HEK293 (cell line): ENCODE results near the gene CBFB.

ENCODE experiments used
- CTCF ChIA-PET: fragments of 350-600 bp; formaldehyde crosslinking; extraction: SDS; loops from one replicate; lab custom pipeline; 2021; ENCODE audit warnings: antibody characterized with exemption; lab: Yijun Ruan, JAX
- POLR2A ChIA-PET: fragments of 300-600 bp; formaldehyde crosslinking; extraction: SDS; loops from one replicate; lab custom pipeline; 2020; ENCODE audit warnings: antibody characterized with exemption, inconsistent platforms; lab: Yijun Ruan, JAX
- H3K27ac ChIP-seq: fragments of 200-500 bp; sonication (Bioruptor generic); 2 replicates; pipeline ENCODE4 v1.5.1; 2014; ENCODE audit warnings: low read depth, low read length, control low read depth, inconsistent platforms; ENCODE audit errors: extremely low read depth
- H3K36me3 ChIP-seq, 2 experiments: fragments of 200-500 bp in 1 of 2; sonication (Bioruptor generic) in 1 of 2; 1 replicate in 1 of 2; 2 replicates in 1 of 2; pipeline ENCODE4 v1.5.1; 2014 to 2017; ENCODE audit warnings: inconsistent platforms in 2 of 2, low read length in 2 of 2; ENCODE audit not compliant: control insufficient read depth in 2 of 2, insufficient read depth in 1 of 2
- H3K4me1 ChIP-seq: fragments of 200-500 bp; sonication (Bioruptor generic); 2 replicates; pipeline ENCODE4 v1.5.1; 2014; ENCODE audit warnings: mild to moderate bottlenecking, low read length, inconsistent platforms; ENCODE audit not compliant: control insufficient read depth, insufficient read depth
- H3K4me3 ChIP-seq: 2 replicates; pipeline ENCODE4 v1.5.1; 2011; ENCODE audit warnings: low read depth, mild to moderate bottlenecking, control low read depth, low read length, moderate library complexity
- H3K9me3 ChIP-seq: fragments of 200-500 bp; sonication (Bioruptor generic); 2 replicates; pipeline ENCODE4 v1.5.1; 2014; ENCODE audit warnings: low read depth, low read length, inconsistent platforms; ENCODE audit not compliant: control insufficient read depth, insufficient read depth
- GLI4 ChIP-seq: fragments of 450-650 bp; formaldehyde crosslinking; IDR thresholded peaks from 2 replicates; pipeline ENCODE4 v1.5.1; 2016; ENCODE audit warnings: missing biosample characterization, missing genetic modification characterization
- REPIN1 ChIP-seq: fragments of 450-650 bp; formaldehyde crosslinking; IDR thresholded peaks from 2 replicates; pipeline ENCODE4 v1.5.1; 2017; ENCODE audit warnings: missing biosample characterization, missing genetic modification characterization, low read depth
- SP7 ChIP-seq: fragments of 450-650 bp; formaldehyde crosslinking; IDR thresholded peaks from 2 replicates; pipeline ENCODE4 v1.5.1; 2016; ENCODE audit warnings: missing biosample characterization, missing genetic modification characterization
- YY1 ChIP-seq: fragments of 450-650 bp; formaldehyde crosslinking; IDR thresholded peaks from 2 replicates; pipeline ENCODE4 v1.5.1; 2018; ENCODE audit warnings: missing biosample characterization, missing genetic modification characterization
- ZNF10 ChIP-seq: fragments of 450-650 bp; formaldehyde crosslinking; IDR thresholded peaks from 2 replicates; pipeline ENCODE4 v1.5.1; 2017; ENCODE audit warnings: missing biosample characterization, missing genetic modification characterization
- ZNF146 ChIP-seq: fragments of 450-650 bp; formaldehyde crosslinking; IDR thresholded peaks from 2 replicates; pipeline ENCODE4 v1.5.1; 2016; ENCODE audit warnings: missing biosample characterization, missing genetic modification characterization
- ZNF2 ChIP-seq: fragments of 450-650 bp; formaldehyde crosslinking; IDR thresholded peaks from 2 replicates; pipeline ENCODE4 v1.5.1; 2016; ENCODE audit warnings: missing biosample characterization, missing genetic modification characterization
- ZNF341 ChIP-seq: fragments of 450-650 bp; formaldehyde crosslinking; IDR thresholded peaks from 2 replicates; pipeline ENCODE4; 2016; ENCODE audit warnings: low read depth, missing biosample characterization, missing genetic modification characterization
- ZNF510 ChIP-seq: fragments of 450-650 bp; formaldehyde crosslinking; IDR thresholded peaks from 2 replicates; pipeline ENCODE4 v1.5.1; 2018; ENCODE audit warnings: mild to moderate bottlenecking, missing genetic modification characterization, missing biosample characterization; ENCODE audit not compliant: insufficient replicate concordance
- ZNF558 ChIP-seq: fragments of 450-650 bp; formaldehyde crosslinking; IDR thresholded peaks from 2 replicates; pipeline ENCODE4 v1.5.1; 2016; ENCODE audit warnings: missing biosample characterization, missing genetic modification characterization
- ZNF585B ChIP-seq: fragments of 450-650 bp; formaldehyde crosslinking; IDR thresholded peaks from 2 replicates; pipeline ENCODE4 v1.5.1; 2016; ENCODE audit warnings: missing biosample characterization, missing genetic modification characterization
- ZNF610 ChIP-seq: fragments of 450-650 bp; formaldehyde crosslinking; IDR thresholded peaks from 2 replicates; pipeline ENCODE4 v1.5.1; 2016; ENCODE audit warnings: missing biosample characterization, missing genetic modification characterization, borderline replicate concordance
- ZNF658 ChIP-seq: fragments of 450-650 bp; formaldehyde crosslinking; IDR thresholded peaks from 2 replicates; pipeline ENCODE4; 2016; ENCODE audit warnings: missing biosample characterization, missing genetic modification characterization
- ZSCAN23 ChIP-seq: fragments of 450-650 bp; formaldehyde crosslinking; IDR thresholded peaks from 2 replicates; pipeline ENCODE4 v1.5.1; 2016; ENCODE audit warnings: missing biosample characterization, missing genetic modification characterization
- ZXDB ChIP-seq: fragments of 450-650 bp; formaldehyde crosslinking; IDR thresholded peaks from 2 replicates; pipeline ENCODE4 v1.5.1; 2016; ENCODE audit warnings: missing biosample characterization, missing genetic modification characterization
- TF ChIP-seq, protein P1 (sequence below): fragments of 450-650 bp; formaldehyde crosslinking; IDR thresholded peaks from 2 replicates; pipeline ENCODE4 v1.5.1; 2016; ENCODE audit warnings: missing biosample characterization, missing genetic modification characterization
- TF ChIP-seq, protein P2 (sequence below): fragments of 450-650 bp; formaldehyde crosslinking; IDR thresholded peaks from 2 replicates; pipeline ENCODE4 v1.5.1; 2016; ENCODE audit warnings: missing biosample characterization, missing genetic modification characterization
- TF ChIP-seq, protein P3 (sequence below): fragments of 450-650 bp; IDR thresholded peaks from 2 replicates; pipeline ENCODE4 v1.5.1; 2018; ENCODE audit warnings: missing biosample characterization, mild to moderate bottlenecking, missing genetic modification characterization
- TF ChIP-seq, protein P4 (sequence below): fragments of 450-650 bp; formaldehyde crosslinking; IDR thresholded peaks from 2 replicates; pipeline ENCODE4 v1.5.1; 2016; ENCODE audit warnings: missing biosample characterization, missing genetic modification characterization
- TF ChIP-seq, protein P5 (sequence below): fragments of 450-650 bp; formaldehyde crosslinking; IDR thresholded peaks from 2 replicates; pipeline ENCODE4 v1.5.1; 2016; ENCODE audit warnings: missing biosample characterization, missing genetic modification characterization

Gene CBFB

DNA sequence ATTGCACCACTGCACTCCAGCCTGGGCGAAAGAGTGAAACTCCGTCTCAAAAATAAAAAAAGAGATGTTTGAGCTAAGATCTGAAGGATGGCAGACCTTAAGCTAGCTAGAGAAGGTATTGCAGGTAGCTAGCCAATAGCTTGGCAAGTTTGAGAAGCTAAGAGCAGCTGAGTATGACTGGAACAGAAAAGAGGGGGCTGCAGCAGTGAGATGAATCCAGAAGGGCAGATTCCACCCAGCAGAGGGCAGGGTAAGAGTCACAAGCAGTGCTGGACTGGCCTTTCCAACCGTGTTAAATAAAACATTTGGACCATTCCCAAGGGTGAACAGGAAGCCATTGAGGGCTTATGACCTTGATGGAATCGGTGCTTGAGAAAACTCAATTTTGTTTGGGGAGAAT lies 75.1 kb downstream of the CBFB start:
- Histone ChIP-seq H3K27ac (no peak overlapping the region), H3K9me3 (no peaks in the 10 kb centered on the region), H3K4me1 (peaks cover 5% of the 10 kb centered on the region; the same call in 1 of the 2 replicates), H3K4me3 (no peak overlapping the region), H3K36me3 (peaks cover 3 to 4% of the 10 kb centered on the region in 2 experiments; a peak in 2 of 3 replicates)
- ChIA-PET CTCF (interaction anchor here (0.6 to 9.1 kb wide), 16 partner anchors 11 to 362 kb away, joined by 3 to 104 read pairs (median 3); partner anchors contain the start of gene NOL3), POLR2A (interaction anchor here (0.8 kb wide), 1 partner anchor 49 kb away, joined by 3 read pairs; no protein-coding TSS in a partner anchor)
- TF ChIP-seq, protein P1, sequence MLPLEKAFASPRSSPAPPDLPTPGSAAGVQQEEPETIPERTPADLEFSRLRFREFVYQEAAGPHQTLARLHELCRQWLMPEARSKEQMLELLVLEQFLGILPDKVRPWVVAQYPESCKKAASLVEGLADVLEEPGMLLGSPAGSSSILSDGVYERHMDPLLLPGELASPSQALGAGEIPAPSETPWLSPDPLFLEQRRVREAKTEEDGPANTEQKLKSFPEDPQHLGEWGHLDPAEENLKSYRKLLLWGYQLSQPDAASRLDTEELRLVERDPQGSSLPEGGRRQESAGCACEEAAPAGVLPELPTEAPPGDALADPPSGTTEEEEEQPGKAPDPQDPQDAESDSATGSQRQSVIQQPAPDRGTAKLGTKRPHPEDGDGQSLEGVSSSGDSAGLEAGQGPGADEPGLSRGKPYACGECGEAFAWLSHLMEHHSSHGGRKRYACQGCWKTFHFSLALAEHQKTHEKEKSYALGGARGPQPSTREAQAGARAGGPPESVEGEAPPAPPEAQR (tag by site-specific recombination), result no peak
- 0 out of 2 replicates have a peak, but pooled peaks have one; percentile 20 for TF ChIP-seq ZNF2 (tag by site-specific recombination)
- TF ChIP-seq, protein P2, sequence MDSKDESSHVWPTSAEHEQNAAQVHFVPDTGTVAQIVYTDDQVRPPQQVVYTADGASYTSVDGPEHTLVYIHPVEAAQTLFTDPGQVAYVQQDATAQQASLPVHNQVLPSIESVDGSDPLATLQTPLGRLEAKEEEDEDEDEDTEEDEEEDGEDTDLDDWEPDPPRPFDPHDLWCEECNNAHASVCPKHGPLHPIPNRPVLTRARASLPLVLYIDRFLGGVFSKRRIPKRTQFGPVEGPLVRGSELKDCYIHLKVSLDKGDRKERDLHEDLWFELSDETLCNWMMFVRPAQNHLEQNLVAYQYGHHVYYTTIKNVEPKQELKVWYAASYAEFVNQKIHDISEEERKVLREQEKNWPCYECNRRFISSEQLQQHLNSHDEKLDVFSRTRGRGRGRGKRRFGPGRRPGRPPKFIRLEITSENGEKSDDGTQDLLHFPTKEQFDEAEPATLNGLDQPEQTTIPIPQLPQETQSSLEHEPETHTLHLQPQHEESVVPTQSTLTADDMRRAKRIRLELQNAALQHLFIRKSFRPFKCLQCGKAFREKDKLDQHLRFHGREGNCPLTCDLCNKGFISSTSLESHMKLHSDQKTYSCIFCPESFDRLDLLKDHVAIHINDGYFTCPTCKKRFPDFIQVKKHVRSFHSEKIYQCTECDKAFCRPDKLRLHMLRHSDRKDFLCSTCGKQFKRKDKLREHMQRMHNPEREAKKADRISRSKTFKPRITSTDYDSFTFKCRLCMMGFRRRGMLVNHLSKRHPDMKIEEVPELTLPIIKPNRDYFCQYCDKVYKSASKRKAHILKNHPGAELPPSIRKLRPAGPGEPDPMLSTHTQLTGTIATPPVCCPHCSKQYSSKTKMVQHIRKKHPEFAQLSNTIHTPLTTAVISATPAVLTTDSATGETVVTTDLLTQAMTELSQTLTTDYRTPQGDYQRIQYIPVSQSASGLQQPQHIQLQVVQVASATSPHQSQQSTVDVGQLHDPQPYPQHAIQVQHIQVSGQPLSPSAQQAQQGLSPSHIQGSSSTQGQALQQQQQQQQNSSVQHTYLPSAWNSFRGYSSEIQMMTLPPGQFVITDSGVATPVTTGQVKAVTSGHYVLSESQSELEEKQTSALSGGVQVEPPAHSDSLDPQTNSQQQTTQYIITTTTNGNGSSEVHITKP (tag by site-specific recombination), result 0 out of 2 replicates have a peak, but pooled peaks have one; percentile 19
- no peak for TF ChIP-seq GLI4 (tag by site-specific recombination)

DNA sequence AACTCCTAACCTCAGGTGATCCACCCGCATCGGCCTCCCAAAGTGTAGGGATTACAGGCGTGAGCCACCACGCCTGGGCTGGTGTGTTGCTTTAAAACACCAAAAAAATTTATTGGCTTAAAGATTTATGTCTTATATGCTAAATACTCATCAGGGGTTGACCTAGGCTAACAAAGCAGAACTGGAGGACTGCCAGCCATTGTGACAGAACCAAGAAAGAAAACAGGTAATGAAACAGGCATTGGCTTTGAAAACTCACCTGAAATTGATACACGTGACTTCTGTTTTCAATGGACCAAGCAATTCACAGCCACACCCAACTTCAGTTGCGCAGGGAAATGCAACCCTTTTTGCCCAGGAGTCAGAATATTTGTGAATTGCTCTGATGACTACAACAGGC lies 75.9 kb downstream of the CBFB start:
- TF ChIP-seq ZNF585B (tag by site-specific recombination), result no peak
- no peak for TF ChIP-seq ZNF558 (tag by site-specific recombination)
- no peak for TF ChIP-seq ZSCAN23 (tag by site-specific recombination)
- TF ChIP-seq, protein P3, sequence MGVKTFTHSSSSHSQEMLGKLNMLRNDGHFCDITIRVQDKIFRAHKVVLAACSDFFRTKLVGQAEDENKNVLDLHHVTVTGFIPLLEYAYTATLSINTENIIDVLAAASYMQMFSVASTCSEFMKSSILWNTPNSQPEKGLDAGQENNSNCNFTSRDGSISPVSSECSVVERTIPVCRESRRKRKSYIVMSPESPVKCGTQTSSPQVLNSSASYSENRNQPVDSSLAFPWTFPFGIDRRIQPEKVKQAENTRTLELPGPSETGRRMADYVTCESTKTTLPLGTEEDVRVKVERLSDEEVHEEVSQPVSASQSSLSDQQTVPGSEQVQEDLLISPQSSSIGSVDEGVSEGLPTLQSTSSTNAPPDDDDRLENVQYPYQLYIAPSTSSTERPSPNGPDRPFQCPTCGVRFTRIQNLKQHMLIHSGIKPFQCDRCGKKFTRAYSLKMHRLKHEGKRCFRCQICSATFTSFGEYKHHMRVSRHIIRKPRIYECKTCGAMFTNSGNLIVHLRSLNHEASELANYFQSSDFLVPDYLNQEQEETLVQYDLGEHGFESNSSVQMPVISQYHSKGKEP (tag by site-specific recombination), result 0 out of 2 replicates have a peak, but pooled peaks have one; percentile 26
- no peak for TF ChIP-seq SP7 (tag by site-specific recombination)
- TF ChIP-seq ZNF146 (tag by site-specific recombination), result no peak
- TF ChIP-seq, protein P4, sequence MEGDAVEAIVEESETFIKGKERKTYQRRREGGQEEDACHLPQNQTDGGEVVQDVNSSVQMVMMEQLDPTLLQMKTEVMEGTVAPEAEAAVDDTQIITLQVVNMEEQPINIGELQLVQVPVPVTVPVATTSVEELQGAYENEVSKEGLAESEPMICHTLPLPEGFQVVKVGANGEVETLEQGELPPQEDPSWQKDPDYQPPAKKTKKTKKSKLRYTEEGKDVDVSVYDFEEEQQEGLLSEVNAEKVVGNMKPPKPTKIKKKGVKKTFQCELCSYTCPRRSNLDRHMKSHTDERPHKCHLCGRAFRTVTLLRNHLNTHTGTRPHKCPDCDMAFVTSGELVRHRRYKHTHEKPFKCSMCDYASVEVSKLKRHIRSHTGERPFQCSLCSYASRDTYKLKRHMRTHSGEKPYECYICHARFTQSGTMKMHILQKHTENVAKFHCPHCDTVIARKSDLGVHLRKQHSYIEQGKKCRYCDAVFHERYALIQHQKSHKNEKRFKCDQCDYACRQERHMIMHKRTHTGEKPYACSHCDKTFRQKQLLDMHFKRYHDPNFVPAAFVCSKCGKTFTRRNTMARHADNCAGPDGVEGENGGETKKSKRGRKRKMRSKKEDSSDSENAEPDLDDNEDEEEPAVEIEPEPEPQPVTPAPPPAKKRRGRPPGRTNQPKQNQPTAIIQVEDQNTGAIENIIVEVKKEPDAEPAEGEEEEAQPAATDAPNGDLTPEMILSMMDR (tag by site-specific recombination), result no peak
- TF ChIP-seq ZNF658, result no peak
- no peak for TF ChIP-seq ZNF341
- TF ChIP-seq ZXDB (tag by site-specific recombination), result no peak
- no peak for TF ChIP-seq YY1 (tag by site-specific recombination)
- TF ChIP-seq ZNF510 (tag by site-specific recombination), result no peak
- no peak for TF ChIP-seq ZNF610 (tag by site-specific recombination)
- no peak for TF ChIP-seq REPIN1 (tag by site-specific recombination)
- peak; percentile 60; the same call in 1 of the 2 replicates for TF ChIP-seq ZNF10 (tag by site-specific recombination)
- TF ChIP-seq, protein P5, sequence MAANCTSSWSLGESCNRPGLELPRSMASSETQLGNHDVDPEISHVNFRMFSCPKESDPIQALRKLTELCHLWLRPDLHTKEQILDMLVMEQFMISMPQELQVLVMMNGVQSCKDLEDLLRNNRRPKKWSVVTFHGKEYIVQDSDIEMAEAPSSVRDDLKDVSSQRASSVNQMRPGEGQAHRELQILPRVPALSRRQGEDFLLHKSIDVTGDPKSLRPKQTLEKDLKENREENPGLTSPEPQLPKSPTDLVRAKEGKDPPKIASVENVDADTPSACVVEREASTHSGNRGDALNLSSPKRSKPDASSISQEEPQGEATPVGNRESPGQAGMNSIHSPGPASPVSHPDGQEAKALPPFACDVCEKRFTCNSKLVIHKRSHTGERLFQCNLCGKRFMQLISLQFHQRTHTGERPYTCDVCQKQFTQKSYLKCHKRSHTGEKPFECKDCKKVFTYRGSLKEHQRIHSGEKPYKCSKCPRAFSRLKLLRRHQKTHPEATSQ (tag by site-specific recombination), result no peak
- TF ChIP-seq, all 188 proteins: peak for 2
- H3K36me3 ChIP-seq, result peaks cover 0 to 3% of the 10 kb centered on the region in 2 experiments; a peak in 1 of 3 replicates
- H3K27ac ChIP-seq, result no peak overlapping the region
- H3K4me3 ChIP-seq, result no peak overlapping the region
- CTCF ChIA-PET, result interaction anchor here (1.2 to 9.1 kb wide), 5 partner anchors 10 to 85 kb away, joined by 3 to 104 read pairs (median 6); no protein-coding TSS in a partner anchor
- POLR2A ChIA-PET, result interaction anchor here (0.8 kb wide), 1 partner anchor 48 kb away, joined by 3 read pairs; no protein-coding TSS in a partner anchor
- H3K9me3 ChIP-seq, result no peaks in the 10 kb centered on the region
- H3K4me1 ChIP-seq, result peaks cover 5% of the 10 kb centered on the region; the same call in 1 of the 2 replicates
